GM19099 (cell line): ENCODE data around the gene CRABP1.

Experiments
- POLR2A ChIP-seq: IDR thresholded peaks from 3 replicates; pipeline ENCODE4 v1.6.1; 2011; ENCODE audit warnings: low read depth; ENCODE audit not compliant: insufficient read length; ENCODE audit errors: extremely low read depth

The CRABP1 gene

GRCh38 chr15:78396186-78396814, 56.1 kb downstream of the CRABP1 start:
- no peak for TF ChIP-seq POLR2A

GRCh38 chr15:78396976-78397375, 56.8 kb downstream of the CRABP1 start:
- TF ChIP-seq POLR2A, result no peak

- TF ChIP-seq POLR2A, result no peak
Measured at GRCh38 chr15:78397382-78397781, 57.2 kb downstream of the CRABP1 start.
